Ishikawa (cell line): ENCODE results near the gene MEGF9.

Experiments used
- CEBPB ChIP-seq: IDR thresholded peaks from 2 replicates; pipeline ENCODE4 v1.6.1; 2012
- CREB1 ChIP-seq: IDR thresholded peaks from 2 replicates; pipeline ENCODE4 v1.6.1; 2012; ENCODE audit warnings: low read depth
- EGR1 ChIP-seq: IDR thresholded peaks from 2 replicates; pipeline ENCODE4 v1.6.1; 2012
- EP300 ChIP-seq: IDR thresholded peaks from 2 replicates; pipeline ENCODE4 v1.6.1; 2012; ENCODE audit warnings: borderline replicate concordance
- FOXM1 ChIP-seq: IDR thresholded peaks from 2 replicates; pipeline ENCODE4 v1.6.1; 2012; ENCODE audit warnings: low read depth, borderline replicate concordance
- MAX ChIP-seq: IDR thresholded peaks from 2 replicates; pipeline ENCODE4 v1.6.1; 2012
- NFIC ChIP-seq: IDR thresholded peaks from 2 replicates; pipeline ENCODE4 v1.6.1; 2012
- RAD21 ChIP-seq: IDR thresholded peaks from 2 replicates; pipeline ENCODE4 v1.6.1; 2012; ENCODE audit warnings: low read depth
- REST ChIP-seq: IDR thresholded peaks from 2 replicates; pipeline ENCODE4 v1.6.1; 2012; ENCODE audit warnings: low read depth, mild to moderate bottlenecking
- TAF1 ChIP-seq: IDR thresholded peaks from 2 replicates; pipeline ENCODE4 v1.6.1; 2012; ENCODE audit warnings: low read depth, mild to moderate bottlenecking
- TCF12 ChIP-seq: IDR thresholded peaks from 2 replicates; pipeline ENCODE4 v1.6.1; 2012; ENCODE audit warnings: low read depth
- TEAD4 ChIP-seq: IDR thresholded peaks from 2 replicates; pipeline ENCODE4 v1.6.1; 2012
- USF1 ChIP-seq: IDR thresholded peaks from 2 replicates; pipeline ENCODE4 v1.6.1; 2012
- YY1 ChIP-seq: IDR thresholded peaks from 2 replicates; pipeline ENCODE4 v1.6.1; 2012; ENCODE audit warnings: low read depth
- ZBTB7A ChIP-seq: IDR thresholded peaks from 2 replicates; pipeline ENCODE4 v1.6.1; 2012; ENCODE audit warnings: low read depth

The MEGF9 gene

DNA sequence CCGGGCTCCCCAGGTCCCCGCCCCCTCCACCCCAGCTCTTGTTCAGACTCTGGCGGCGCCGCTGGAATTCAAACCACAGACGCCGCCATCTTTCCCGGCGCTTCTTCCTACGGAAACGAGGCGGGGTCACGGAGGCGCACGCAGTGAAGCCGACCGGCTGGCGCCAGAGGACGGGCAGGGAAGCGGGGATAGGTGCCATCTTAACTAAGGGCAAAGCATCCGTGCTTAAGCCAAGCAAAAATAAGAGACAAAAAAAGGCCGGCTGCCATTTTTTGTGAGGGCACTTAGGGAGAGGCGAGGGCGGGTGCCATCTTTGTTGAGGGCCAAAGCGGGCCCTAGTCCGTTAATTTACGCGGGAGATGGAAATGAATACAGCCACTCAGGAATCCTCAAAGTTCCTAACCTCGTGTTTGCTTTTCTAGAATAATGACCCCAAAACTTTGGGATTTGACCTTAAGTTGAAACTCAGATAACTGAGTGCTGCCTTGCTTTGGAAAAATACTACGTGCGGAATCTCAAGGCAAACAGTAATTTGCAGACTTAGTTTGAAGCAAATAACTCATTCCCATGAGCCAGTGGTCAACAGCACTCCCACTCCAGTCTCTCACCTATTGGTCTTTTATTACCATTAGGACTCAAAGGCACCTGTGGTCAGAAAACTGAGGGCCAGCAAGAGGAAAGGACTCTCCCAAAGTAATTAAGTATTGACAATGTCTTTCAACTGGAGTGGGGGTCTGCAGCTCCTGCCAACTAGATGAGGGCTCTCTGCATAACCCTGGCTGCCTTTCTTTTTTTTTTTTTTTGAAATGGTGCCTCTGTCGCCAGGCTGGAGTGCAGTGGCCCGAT, 134.0 kb downstream of the MEGF9 start, which contains the start of gene CDK5RAP2:
Gene CDK5RAP2, minus strand, starts transcription at position 117 of the 846 bp plus-strand sequence. CDS start 189 bp downstream, outside the sequence.
- TF ChIP-seq EGR1, result peak; percentile 99
- no peak for TF ChIP-seq NFIC
- TF ChIP-seq FOXM1, result no peak
- TF ChIP-seq TEAD4, result peak; percentile 35; the same call in 1 of the 2 replicates
- TF ChIP-seq TCF12, result no peak
- no peak for TF ChIP-seq EP300
- TF ChIP-seq CREB1, result peak; percentile 82
- 0 out of 2 replicates have a peak, but pooled peaks have one; percentile 25 for TF ChIP-seq USF1
- no peak for TF ChIP-seq CEBPB
- peak; percentile 93 for TF ChIP-seq MAX
- no peak for TF ChIP-seq REST
- no peak for TF ChIP-seq ZBTB7A
- TF ChIP-seq YY1, result peak; percentile 100
- TF ChIP-seq TAF1, result peak; percentile 91
- TF ChIP-seq RAD21, result no peak

- TF ChIP-seq RAD21 (no peak), ZBTB7A (peak; percentile 51; the same call in 1 of the 2 replicates)
Measured at GRCh38 chr9:120579139-120580050, 134.9 kb downstream of the MEGF9 start.

GRCh38 chr9:120574473-120574872, 139.8 kb downstream of the MEGF9 start:
- TF ChIP-seq RAD21, result no peak
- TF ChIP-seq NFIC, result no peak
- TF ChIP-seq TEAD4, result no peak
- no peak for TF ChIP-seq YY1
- TF ChIP-seq EGR1, result no peak
- no peak for TF ChIP-seq CEBPB
- TF ChIP-seq FOXM1, result no peak
- no peak for TF ChIP-seq TCF12
- no peak for TF ChIP-seq CREB1
- TF ChIP-seq EP300, result no peak
- no peak for TF ChIP-seq MAX
- TF ChIP-seq REST, result no peak

- TF ChIP-seq TEAD4 (no peak), YY1 (no peak), TCF12 (no peak), EP300 (no peak), ZBTB7A (no peak), FOXM1 (no peak)
Measured at GRCh38 chr9:120572472-120572871, 141.8 kb downstream of the MEGF9 start.

DNA sequence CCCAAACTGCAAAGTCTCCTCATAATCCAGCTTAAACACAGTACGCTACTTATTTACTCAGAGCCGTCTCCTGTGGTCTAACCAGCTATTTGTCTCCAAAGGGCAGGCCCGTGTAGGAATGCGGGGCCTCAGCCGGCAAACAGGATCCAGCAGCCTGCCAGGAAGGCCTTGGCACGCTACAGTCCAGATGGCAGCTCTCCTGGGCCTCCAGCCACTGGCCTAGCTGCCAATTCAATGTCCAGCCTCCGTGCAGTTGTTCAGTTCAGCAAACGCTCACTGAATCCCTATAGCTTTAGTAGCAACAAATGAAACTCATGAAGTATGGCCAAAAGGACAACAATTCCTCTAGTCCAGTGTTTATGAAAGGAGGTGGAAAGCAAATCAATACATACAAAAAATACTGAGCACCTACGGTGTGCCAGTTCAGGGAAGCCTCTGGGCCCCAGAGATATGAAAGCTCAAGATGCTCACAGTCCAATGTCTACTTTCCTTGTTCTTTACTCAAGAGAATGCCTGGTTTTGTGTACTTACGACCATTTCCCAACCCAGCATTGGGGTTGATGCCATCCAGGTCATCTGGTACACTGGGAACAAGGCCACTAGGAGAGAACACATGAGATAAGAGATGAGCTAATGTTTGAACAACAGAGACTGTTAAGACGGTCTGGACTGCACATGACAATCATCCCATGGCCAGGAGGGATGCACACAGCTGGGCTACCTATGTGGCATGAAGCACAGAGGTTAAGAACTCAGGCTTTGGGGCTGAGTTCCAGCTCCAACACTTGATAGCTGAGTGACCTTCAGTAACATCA, 142.6 kb downstream of the MEGF9 start:
- TF ChIP-seq RAD21 (no peak), CREB1 (no peak), FOXM1 (no peak), REST (no peak), TAF1 (no peak)
